ENCODE measurements around the gene ACD. TPM values are rescaled to one million over a fixed set of nuclear protein-coding genes. Genes with fewer than 3 reads are reported as not detected.

The ACD gene
- total RNA-seq, 1 donor from 2014 or later, result 31.6 TPM

DNA sequence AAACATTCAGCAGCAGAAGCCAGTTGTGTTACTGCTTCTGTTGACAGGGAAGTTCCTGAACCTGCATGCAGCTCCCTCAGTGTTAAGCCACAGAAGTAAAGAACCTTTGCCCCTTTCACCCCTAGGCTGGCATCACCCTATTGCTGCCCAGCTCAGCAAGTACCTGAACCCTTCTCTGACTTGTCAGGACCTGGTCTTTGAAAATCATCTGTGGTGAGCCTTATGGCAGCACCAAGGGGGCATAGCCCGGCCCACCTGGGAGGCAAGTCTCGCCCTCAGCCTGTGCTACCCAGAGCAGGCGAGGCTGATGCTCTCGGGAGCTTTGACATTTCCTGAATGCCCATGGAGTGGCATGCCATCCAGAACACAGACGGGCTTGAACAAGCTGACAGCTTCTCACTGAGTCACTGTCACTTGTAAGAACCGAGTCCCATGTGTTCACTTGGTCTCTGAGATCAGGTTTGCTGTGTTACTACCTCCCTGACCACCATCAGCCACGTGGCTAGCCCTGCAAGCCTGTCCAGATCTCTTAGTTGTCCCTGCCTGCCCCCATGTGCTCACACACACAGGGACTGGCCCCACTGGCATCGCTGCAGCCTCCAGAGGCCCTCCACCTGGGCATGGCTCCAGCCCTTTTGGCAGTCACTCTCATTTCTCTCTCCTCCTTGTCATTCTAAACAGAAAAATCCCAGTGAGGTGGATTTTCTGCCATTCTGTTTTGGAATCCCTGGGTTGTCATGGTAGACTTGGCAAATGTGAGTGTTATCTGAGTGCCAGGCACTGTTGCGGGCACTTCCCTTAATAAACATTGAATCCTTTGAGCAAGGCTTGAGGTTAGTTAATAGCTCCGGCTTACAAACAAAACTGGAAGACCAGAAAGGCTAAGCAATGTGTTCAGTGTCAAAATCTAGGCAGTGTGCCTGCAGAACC lies 18.0 kb downstream of the ACD start:
- Mint-ChIP-seq H3K4me1 (ENCODE audit: unreplicated experiment) (no peaks in the 10 kb centered on the region), H3K36me3 (peaks cover 13% of the 10 kb centered on the region), H3K9me3 (no peaks in the 10 kb centered on the region), H3K27ac (no peak overlapping the region), H3K4me3 (no peak overlapping the region), H3K27me3 (peaks cover 20% of the 10 kb centered on the region)
- TF ChIP-seq, protein P1, sequence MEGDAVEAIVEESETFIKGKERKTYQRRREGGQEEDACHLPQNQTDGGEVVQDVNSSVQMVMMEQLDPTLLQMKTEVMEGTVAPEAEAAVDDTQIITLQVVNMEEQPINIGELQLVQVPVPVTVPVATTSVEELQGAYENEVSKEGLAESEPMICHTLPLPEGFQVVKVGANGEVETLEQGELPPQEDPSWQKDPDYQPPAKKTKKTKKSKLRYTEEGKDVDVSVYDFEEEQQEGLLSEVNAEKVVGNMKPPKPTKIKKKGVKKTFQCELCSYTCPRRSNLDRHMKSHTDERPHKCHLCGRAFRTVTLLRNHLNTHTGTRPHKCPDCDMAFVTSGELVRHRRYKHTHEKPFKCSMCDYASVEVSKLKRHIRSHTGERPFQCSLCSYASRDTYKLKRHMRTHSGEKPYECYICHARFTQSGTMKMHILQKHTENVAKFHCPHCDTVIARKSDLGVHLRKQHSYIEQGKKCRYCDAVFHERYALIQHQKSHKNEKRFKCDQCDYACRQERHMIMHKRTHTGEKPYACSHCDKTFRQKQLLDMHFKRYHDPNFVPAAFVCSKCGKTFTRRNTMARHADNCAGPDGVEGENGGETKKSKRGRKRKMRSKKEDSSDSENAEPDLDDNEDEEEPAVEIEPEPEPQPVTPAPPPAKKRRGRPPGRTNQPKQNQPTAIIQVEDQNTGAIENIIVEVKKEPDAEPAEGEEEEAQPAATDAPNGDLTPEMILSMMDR (conservative IDR thresholded peaks at IDR 0.05), result no peak
- DNase-seq (ENCODE audit: extremely low spot score, unreplicated experiment), result no peak

DNA sequence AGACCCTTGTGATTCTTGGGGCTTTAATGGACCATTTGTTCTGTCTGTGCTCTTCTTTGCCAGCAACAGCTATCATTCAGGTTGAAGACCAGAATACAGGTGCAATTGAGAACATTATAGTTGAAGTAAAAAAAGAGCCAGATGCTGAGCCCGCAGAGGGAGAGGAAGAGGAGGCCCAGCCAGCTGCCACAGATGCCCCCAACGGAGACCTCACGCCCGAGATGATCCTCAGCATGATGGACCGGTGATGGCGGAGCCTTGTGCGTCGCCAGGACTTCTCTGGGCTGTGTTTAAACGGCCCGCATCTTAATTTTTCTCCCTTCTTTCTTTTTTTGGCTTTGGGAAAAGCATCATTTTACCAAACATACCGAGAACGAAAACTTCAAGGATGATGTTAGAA lies 22.4 kb downstream of the ACD start:
- H3K4me1 Mint-ChIP-seq (ENCODE audit: unreplicated experiment), result peaks cover under 1% of the 10 kb centered on the region
- H3K27me3 Mint-ChIP-seq, result no peaks in the 10 kb centered on the region
- H3K4me3 Mint-ChIP-seq, result no peak overlapping the region
- H3K27ac Mint-ChIP-seq, result no peak overlapping the region
- H3K36me3 Mint-ChIP-seq, result peaks cover 20% of the 10 kb centered on the region
- TF ChIP-seq, protein P1 (conservative IDR thresholded peaks at IDR 0.05), result no peak
- DNase-seq (ENCODE audit: extremely low spot score, unreplicated experiment), result no peak
- H3K9me3 Mint-ChIP-seq, result no peaks in the 10 kb centered on the region

DNA sequence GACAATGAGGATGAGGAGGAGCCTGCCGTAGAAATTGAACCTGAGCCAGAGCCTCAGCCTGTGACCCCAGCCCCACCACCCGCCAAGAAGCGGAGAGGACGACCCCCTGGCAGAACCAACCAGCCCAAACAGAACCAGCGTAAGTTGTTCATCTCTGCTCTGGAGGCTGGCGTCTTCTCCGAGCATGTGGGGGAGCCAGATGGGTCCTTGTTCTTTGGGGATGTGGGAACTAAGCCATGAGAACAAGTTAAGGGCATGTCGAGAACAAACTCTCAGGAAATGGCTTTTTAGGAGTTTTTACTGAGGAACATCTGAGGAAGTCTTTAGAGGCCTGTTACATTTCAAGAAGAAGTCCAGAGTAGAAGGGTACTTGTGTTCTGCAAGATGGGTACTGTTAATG lies 23.3 kb downstream of the ACD start:
- TF ChIP-seq, protein P1 (conservative IDR thresholded peaks at IDR 0.05), result no peak
- H3K36me3 Mint-ChIP-seq, result peaks cover 27% of the 10 kb centered on the region
- DNase-seq (ENCODE audit: extremely low spot score, unreplicated experiment), result no peak
- no peak overlapping the region for H3K4me3 Mint-ChIP-seq
- no peaks in the 10 kb centered on the region for H3K9me3 Mint-ChIP-seq
- H3K27me3 Mint-ChIP-seq, result no peaks in the 10 kb centered on the region
- no peak overlapping the region for H3K27ac Mint-ChIP-seq
- peaks cover 7% of the 10 kb centered on the region for H3K4me1 Mint-ChIP-seq (ENCODE audit: unreplicated experiment)

DNA sequence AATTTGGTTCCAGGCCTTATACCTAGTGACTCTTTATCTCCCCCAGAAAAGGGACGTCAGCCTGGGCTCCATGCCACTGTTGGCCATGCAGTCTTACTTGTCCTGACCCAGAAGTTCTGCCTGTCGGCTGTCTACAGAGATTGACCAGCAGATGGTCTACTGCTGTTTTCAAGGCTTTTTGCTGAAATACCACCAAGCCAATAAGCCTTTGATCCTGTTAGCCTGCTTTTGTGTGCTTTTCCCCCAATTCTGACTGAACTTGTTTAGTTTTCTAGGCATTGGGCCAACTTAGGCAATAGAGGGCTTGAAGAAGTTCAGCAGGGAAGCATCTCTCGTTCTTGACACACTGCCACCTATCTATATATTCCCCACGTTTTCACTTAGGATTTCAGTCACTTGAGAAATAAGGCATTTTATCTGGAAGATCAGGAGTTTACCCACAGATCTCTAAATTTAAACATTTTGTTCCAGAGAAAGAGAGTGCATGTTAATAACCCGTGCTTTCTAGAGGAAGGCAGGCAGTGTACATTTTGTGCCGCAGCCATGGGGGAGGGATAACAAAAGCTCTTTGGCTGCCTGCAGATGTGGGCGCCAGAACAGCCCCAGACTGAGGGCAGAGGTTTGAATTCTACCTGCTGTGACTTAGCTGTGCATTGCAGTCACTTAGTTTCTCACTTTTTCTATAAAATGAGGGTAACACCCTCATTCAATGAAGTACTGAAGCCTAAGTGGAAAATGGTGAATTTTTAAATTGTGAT lies 27.5 kb downstream of the ACD start:
- no peaks in the 10 kb centered on the region for H3K9me3 Mint-ChIP-seq
- H3K4me3 Mint-ChIP-seq, result no peak overlapping the region
- H3K36me3 Mint-ChIP-seq, result peaks cover 25% of the 10 kb centered on the region
- no peak for DNase-seq (ENCODE audit: extremely low spot score, unreplicated experiment)
- H3K27me3 Mint-ChIP-seq, result no peaks in the 10 kb centered on the region
- no peak overlapping the region for H3K27ac Mint-ChIP-seq
- peaks cover 7% of the 10 kb centered on the region for H3K4me1 Mint-ChIP-seq (ENCODE audit: unreplicated experiment)
- TF ChIP-seq, protein P1 (conservative IDR thresholded peaks at IDR 0.05), result no peak

DNA sequence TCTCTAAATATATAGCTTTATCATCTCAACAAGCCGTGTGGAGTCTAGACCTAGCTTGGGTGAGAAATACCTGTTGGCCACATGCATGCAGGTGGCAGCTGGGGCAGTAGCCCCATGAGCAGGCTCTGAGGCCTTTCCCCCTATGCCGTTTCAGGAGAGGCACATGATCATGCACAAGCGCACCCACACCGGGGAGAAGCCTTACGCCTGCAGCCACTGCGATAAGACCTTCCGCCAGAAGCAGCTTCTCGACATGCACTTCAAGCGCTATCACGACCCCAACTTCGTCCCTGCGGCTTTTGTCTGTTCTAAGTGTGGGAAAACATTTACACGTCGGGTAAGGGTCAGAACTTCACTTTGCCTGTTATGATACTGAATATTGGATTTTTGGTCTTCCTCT lies 31.8 kb downstream of the ACD start:
- no peak overlapping the region for H3K4me3 Mint-ChIP-seq
- H3K27me3 Mint-ChIP-seq, result no peaks in the 10 kb centered on the region
- no peak for DNase-seq (ENCODE audit: extremely low spot score, unreplicated experiment)
- H3K4me1 Mint-ChIP-seq (ENCODE audit: unreplicated experiment), result peaks cover 7% of the 10 kb centered on the region
- H3K27ac Mint-ChIP-seq, result no peak overlapping the region
- no peaks in the 10 kb centered on the region for H3K9me3 Mint-ChIP-seq
- peaks cover 23% of the 10 kb centered on the region for H3K36me3 Mint-ChIP-seq
- TF ChIP-seq, protein P1 (conservative IDR thresholded peaks at IDR 0.05), result no peak
